HEK293 (cell line): Measurements from ENCODE around the gene B4GALT5.
"Not testable (repeated sequence)": the region's sequence is repeated elsewhere in the genome, so short reads cannot be mapped to it uniquely, and the experiment has no call there.

Experiments used
- ZBTB7A ChIP-seq: fragments of 450-650 bp; formaldehyde crosslinking; IDR thresholded peaks from 2 replicates; pipeline ENCODE4 v1.5.1; 2016; ENCODE audit warnings: low read depth, missing biosample characterization, missing genetic modification characterization
- TF ChIP-seq, protein P1 (sequence below): fragments of 450-650 bp; formaldehyde crosslinking; IDR thresholded peaks from 2 replicates; pipeline ENCODE4 v1.5.1; 2016; ENCODE audit warnings: missing biosample characterization, missing genetic modification characterization

DNA sequence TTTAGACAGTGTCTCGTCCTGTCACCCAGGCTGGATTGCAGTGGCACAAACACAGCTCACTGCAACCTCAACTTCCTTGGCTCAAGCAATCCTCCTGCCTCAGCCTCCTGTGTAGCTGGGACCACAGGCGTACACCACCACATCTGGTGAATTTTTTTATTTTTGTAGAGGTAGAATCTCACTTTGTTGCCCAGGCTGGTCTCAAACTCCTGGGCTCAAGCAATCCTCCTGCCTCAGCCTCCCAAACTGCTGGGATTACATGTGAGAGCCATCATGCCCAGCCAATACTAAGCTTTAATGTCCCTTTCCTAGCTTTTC is 44.8 kb downstream of the B4GALT5 start:
- TF ChIP-seq, protein P1, sequence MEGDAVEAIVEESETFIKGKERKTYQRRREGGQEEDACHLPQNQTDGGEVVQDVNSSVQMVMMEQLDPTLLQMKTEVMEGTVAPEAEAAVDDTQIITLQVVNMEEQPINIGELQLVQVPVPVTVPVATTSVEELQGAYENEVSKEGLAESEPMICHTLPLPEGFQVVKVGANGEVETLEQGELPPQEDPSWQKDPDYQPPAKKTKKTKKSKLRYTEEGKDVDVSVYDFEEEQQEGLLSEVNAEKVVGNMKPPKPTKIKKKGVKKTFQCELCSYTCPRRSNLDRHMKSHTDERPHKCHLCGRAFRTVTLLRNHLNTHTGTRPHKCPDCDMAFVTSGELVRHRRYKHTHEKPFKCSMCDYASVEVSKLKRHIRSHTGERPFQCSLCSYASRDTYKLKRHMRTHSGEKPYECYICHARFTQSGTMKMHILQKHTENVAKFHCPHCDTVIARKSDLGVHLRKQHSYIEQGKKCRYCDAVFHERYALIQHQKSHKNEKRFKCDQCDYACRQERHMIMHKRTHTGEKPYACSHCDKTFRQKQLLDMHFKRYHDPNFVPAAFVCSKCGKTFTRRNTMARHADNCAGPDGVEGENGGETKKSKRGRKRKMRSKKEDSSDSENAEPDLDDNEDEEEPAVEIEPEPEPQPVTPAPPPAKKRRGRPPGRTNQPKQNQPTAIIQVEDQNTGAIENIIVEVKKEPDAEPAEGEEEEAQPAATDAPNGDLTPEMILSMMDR = not testable (repeated sequence)
- TF ChIP-seq ZBTB7A (tag by site-specific recombination) = not testable (repeated sequence)
